Small intestine (tissue), 16 donors: ENCODE data around the gene FUCA1. TPM values are rescaled to one million over a fixed set of nuclear protein-coding genes. Genes with fewer than 3 reads are reported as not detected.

Source experiments
- DNase-seq, 2 donors: peaks; one replicate each; pipeline versions ENCODE4 v3.0.0 to v3.0.0-alpha.2; 2013
- FAIRE-seq: peaks from 2 replicates; lab custom pipeline; 2012; peaks lifted over from hg19 to GRCh38; lab: Jason Lieb, UNC
- H3K27ac ChIP-seq, 3 donors: one replicate each; pipeline ENCODE4 v1.5.1; 2013; ENCODE audit warnings: low read length in 2 of 3, mild to moderate bottlenecking in 2 of 3, control low read depth in 1 of 3, inconsistent platforms in 1 of 3, low read depth in 1 of 3, moderate library complexity in 1 of 3
- H3K27me3 ChIP-seq, 3 donors: one replicate each; pipeline ENCODE4 v1.6.1; 2013; ENCODE audit warnings: low read length in 3 of 3, inconsistent platforms in 1 of 3; ENCODE audit not compliant: control insufficient read depth in 3 of 3, insufficient read depth in 3 of 3
- H3K36me3 ChIP-seq, 3 donors: one replicate each; pipeline ENCODE4 v1.6.1; 2013; ENCODE audit warnings: low read length in 3 of 3, inconsistent platforms in 1 of 3, low read depth in 1 of 3, mild to moderate bottlenecking in 1 of 3, moderate library complexity in 1 of 3; ENCODE audit not compliant: control insufficient read depth in 3 of 3, insufficient read depth in 2 of 3
- H3K4me1 ChIP-seq, 3 donors: one replicate each; pipeline ENCODE4 v1.6.1; 2013; ENCODE audit warnings: low read length in 2 of 3, inconsistent platforms in 1 of 3, low read depth in 1 of 3, mild to moderate bottlenecking in 1 of 3, moderate library complexity in 1 of 3; ENCODE audit not compliant: control insufficient read depth in 3 of 3, insufficient read depth in 2 of 3
- H3K4me3 ChIP-seq, 3 donors: one replicate each; pipeline ENCODE4 v1.5.1; 2013; ENCODE audit warnings: low read length in 3 of 3, control low read depth in 1 of 3, inconsistent platforms in 1 of 3, low read depth in 1 of 3, mild to moderate bottlenecking in 1 of 3, moderate library complexity in 1 of 3
- H3K9me3 ChIP-seq, 2 donors: one replicate each; pipeline ENCODE4 v1.6.1; 2013; ENCODE audit warnings: low read depth in 1 of 2, low read length in 1 of 2; ENCODE audit not compliant: control insufficient read depth in 2 of 2, insufficient read depth in 1 of 2
- WGBS, 3 donors: extraction: QIAGEN DNeasy Blood & Tissue Kit; methylation state at CpG; one replicate each; pipeline ENCODE4 v1.1.7; 2013; 5-methylcytosine and 5-hydroxymethylcytosine counted together
- long read RNA-seq, 10 donors: transcript quantifications; one replicate each; lab custom pipeline, GENCODE V29; 2026
- polyA plus RNA-seq, 4 donors: library from polyadenylated mRNA; stranded (reverse) in 3 of 4; unstranded in 1 of 4; fragments of 200-250 nt in 3 of 4; fragments of 120-200 nt in 1 of 4; gene quantifications; one replicate each; pipeline versions ENCODE4 v1.2.1 to v1.2.3, GENCODE V29; 2013
- donor health status: healthy with polysubstance abuse.
- donor health status: control.
- donor health status: control.
- donor health status: Bipolar disorder and iron deficiency.
- donor health status: healthy.

Gene FUCA1
- 10 to 100 TPM; 44.9 to 81.8 (median 51.3) TPM for polyA plus RNA-seq
- long read RNA-seq, donor 1, result 0 reads
- long read RNA-seq, donor 2, transcript FUCA1-201 (8 exons, 2,047 nt), result major isoform, 5 of 13 reads
- long read RNA-seq, donor 2, partial matches to known transcripts, result 8 of 13 reads
- long read RNA-seq, donor 2, other reads (novel, unspliced or antisense), result 0 of 13 reads
- long read RNA-seq, donor 3, transcript FUCA1-201 (8 exons, 2,047 nt), result major isoform, 14 of 32 reads
- long read RNA-seq, donor 3, partial matches to known transcripts, result 18 of 32 reads
- long read RNA-seq, donor 3, other reads (novel, unspliced or antisense), result 0 of 32 reads
- long read RNA-seq, donor 4, result 0 reads
- long read RNA-seq, donor 5, partial matches to known transcripts, result 0 of 3 reads
- long read RNA-seq, donor 5, other reads (novel, unspliced or antisense), result 0 of 3 reads
- long read RNA-seq, donor 6, transcript FUCA1-201 (8 exons, 2,047 nt), result major isoform, 24 of 32 reads
- long read RNA-seq, donor 6, partial matches to known transcripts, result 8 of 32 reads
- long read RNA-seq, donor 6, other reads (novel, unspliced or antisense), result 0 of 32 reads
- long read RNA-seq, donor 7, result 0 reads
- long read RNA-seq, donor 8, result 0 reads
- long read RNA-seq, donor 9, partial matches to known transcripts, result 0 of 2 reads
- long read RNA-seq, donor 9, other reads (novel, unspliced or antisense), result 0 of 2 reads
- long read RNA-seq, donor 10, transcript FUCA1-201 (8 exons, 2,047 nt), result major isoform, 14 of 14 reads
- long read RNA-seq, donor 10, partial matches to known transcripts, result 0 of 14 reads
- long read RNA-seq, donor 10, other reads (novel, unspliced or antisense), result 0 of 14 reads

GRCh38 chr1:23867895-23868556 is at the start of gene FUCA1:
FUCA1 (minus strand) TSS chr1:23868290; CDS start chr1:23868286, 4 bp downstream.
- DNase-seq (peak; percentile 96 to 98), FAIRE-seq (no peak)
- WGBS, 3 donors, result 0% methylated on average over 38 to 71 of the region's 71 CpGs
- Histone ChIP-seq H3K9me3 (no peaks in the 10 kb centered on the region), H3K4me3 (peak within 1 kb of the TSS; percentile 64 to 92 (median 74)), H3K4me1 (peaks cover 3 to 16% (median 3%) of the 10 kb centered on the region in 3 donors), H3K27me3 (peaks cover 0 to 4% (median 0%) of the 10 kb centered on the region in 3 donors), H3K36me3 (peaks cover 0 to 14% (median 4%) of the 10 kb centered on the region in 3 donors), H3K27ac (peak within 1 kb of the TSS; percentile 66 to 78 (median 74))

DNA sequence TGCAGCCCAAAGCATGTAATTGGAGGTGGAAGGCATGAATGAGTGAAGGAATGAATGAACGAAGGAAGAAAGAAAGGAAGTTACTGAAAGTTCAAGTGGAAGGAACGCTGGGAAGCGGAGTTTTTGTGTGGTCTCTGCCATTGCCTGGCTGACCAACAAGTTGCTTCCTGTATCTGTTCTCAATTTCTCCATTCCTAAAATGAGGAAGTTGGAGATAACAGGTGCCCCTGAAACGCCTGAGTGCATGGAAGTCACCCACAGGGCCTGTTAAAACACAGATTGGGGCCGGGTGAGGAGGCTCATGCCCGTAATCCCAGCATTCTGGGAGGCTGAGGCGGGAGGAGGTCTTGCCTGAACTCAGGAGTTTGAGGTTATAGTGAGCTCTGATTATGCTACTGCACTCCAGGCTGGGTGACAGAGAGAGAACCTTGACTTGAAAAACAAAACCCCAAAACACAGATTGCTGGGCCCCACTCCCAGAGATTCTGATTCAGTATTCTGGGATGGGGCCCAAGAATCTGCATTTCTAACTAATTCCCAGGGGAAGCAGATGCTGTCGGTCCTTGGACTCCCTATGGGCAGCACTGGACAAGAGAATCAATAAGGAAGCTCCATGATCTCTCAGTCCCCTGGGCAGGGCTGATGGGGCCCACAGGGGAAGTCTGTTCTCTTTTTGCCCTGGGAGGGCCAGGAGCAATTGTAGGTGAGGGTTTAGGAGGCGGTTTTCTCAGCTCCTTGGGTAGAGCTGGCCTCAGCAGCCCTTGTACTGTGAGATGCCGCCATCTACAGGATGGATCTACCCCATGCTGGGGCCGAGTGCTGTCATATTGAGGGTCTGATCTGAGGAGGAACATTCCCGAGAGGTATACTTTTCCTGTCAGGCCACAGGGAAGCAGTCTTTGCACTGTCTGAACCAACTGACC is 48.4 kb upstream of the FUCA1 start:
- H3K27me3 ChIP-seq, result no peaks in the 10 kb centered on the region
- H3K4me3 ChIP-seq, result no peak overlapping the region
- WGBS, 3 donors, result 43 to 46% (median 43%) methylated on average over 12 of the region's 12 CpGs
- no peaks in the 10 kb centered on the region for H3K9me3 ChIP-seq
- no peak overlapping the region for H3K27ac ChIP-seq
- DNase-seq, result peak; percentile 83 to 84
- no peaks in the 10 kb centered on the region for H3K36me3 ChIP-seq
- H3K4me1 ChIP-seq, result peaks cover 2 to 18% (median 4%) of the 10 kb centered on the region in 3 donors
- FAIRE-seq, result no peak

DNA sequence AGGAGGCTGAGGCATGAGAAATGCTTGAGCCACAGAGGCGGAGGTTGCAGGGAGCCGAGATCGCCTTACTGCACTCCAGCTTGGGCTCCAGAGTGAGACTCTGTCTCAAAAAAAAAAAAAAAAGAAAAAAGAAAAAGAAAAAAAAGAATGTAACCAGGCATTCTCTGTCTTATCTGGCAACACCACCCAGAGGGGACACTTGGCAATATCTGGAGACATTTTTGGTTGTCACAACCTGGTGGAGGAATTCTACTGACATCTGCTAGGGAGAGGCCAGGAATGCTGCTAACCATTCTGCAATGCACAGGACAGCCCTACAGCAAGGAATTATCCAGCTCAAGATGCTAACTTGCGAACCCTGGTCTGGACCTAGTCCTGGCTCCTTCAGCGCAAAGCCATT is 47.4 kb upstream of the FUCA1 start:
- FAIRE-seq (no peak), DNase-seq (no peak)
- 95 to 97% (median 97%) methylated on average over 5 of the region's 5 CpGs for WGBS, 3 donors
- Histone ChIP-seq H3K27ac (no peak overlapping the region), H3K9me3 (no peaks in the 10 kb centered on the region), H3K27me3 (no peaks in the 10 kb centered on the region), H3K4me3 (no peak overlapping the region), H3K4me1 (peaks cover 2 to 15% (median 3%) of the 10 kb centered on the region in 3 donors), H3K36me3 (no peaks in the 10 kb centered on the region)

GRCh38 chr1:23914921-23915320 is 46.8 kb upstream of the FUCA1 start:
- 94 to 97% (median 96%) methylated on average over 4 of the region's 4 CpGs for WGBS, 3 donors
- no peak for FAIRE-seq
- H3K36me3 ChIP-seq, result no peaks in the 10 kb centered on the region
- peaks cover 0 to 3% (median 0%) of the 10 kb centered on the region in 3 donors for H3K27me3 ChIP-seq
- DNase-seq, result no peak
- H3K4me1 ChIP-seq, result peaks cover 2 to 10% (median 2%) of the 10 kb centered on the region in 3 donors
- no peaks in the 10 kb centered on the region for H3K9me3 ChIP-seq
- H3K4me3 ChIP-seq, result no peak overlapping the region
- H3K27ac ChIP-seq, result no peak overlapping the region

GRCh38 chr1:23913212-23913880 is 45.3 kb upstream of the FUCA1 start, which contains the start of gene CNR2:
CNR2 (minus strand) TSS chr1:23913362; CDS start chr1:23875617, 37,745 bp downstream.
- FAIRE-seq, result no peak
- H3K9me3 ChIP-seq, result no peaks in the 10 kb centered on the region
- H3K27me3 ChIP-seq, result peaks cover 0 to 3% (median 0%) of the 10 kb centered on the region in 3 donors
- WGBS, 3 donors, result 24 to 45% (median 35%) methylated on average over 7 of the region's 7 CpGs
- H3K36me3 ChIP-seq, result no peaks in the 10 kb centered on the region
- H3K4me1 ChIP-seq, result peaks cover 2 to 8% (median 2%) of the 10 kb centered on the region in 3 donors
- H3K4me3 ChIP-seq, result no peak within 1 kb of the TSS
- no peak for DNase-seq
- H3K27ac ChIP-seq, result no peak within 1 kb of the TSS

DNA sequence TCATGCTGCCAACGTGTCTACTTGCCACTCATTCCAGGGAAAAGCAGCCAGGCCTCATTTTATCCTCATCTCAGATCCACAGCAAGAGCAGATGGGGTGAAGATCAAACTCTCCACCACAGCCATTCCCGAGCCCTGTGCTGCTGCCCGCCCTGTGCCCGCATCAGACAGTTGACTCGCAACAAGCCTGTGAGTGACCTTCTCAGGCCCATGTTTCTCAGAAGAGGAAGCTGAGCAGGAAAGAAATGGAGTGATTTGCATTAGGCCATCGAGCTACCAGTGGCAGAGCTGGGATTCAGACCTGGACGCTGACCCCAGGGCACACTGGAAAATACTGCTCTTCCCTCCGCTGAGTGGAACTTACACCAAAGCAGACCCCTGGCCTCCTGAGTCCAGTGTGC is 43.8 kb upstream of the FUCA1 start:
- DNase-seq, result no peak
- Histone ChIP-seq H3K9me3 (no peaks in the 10 kb centered on the region), H3K27me3 (peaks cover 0 to 3% (median 0%) of the 10 kb centered on the region in 3 donors), H3K27ac (no peak overlapping the region), H3K4me1 (peaks cover 2 to 6% (median 2%) of the 10 kb centered on the region in 3 donors), H3K4me3 (no peak overlapping the region), H3K36me3 (no peaks in the 10 kb centered on the region)
- 77 to 84% (median 82%) methylated on average over 8 of the region's 8 CpGs for WGBS, 3 donors
- no peak for FAIRE-seq

DNA sequence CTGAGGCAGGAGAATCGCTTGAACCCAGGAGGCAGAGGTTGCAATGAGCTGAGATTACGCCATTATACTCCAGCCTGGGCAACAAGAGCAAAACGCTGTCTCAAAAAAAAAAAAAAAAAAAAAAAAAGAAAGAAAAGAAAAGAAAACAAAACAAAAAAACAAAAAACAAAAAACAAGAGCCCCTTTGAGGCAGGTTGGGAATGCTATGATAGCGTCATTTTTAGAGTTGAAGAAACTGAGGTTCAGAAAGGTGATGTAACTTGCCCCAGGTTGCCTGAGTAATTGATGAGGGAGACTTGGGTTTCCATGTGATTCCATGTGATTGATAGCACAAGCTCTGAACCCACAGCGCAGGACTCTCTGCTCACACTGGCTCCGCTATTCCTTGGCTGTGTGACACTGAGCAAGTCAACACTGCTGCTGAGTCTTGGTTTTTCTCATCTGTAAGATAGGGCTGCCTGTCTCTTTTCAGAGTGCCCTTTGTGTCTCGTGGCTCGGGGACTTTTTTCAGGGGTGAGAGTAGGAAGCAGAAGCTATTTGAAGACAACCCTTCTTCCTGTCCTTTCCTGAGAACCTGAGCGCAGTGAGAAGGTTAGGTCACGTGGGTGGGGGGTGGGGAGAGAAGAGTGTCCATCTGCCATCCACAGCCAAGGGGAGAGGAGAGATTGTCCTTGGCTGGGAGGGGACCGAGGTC is 42.6 kb upstream of the FUCA1 start:
- H3K27ac ChIP-seq, result no peak overlapping the region
- H3K4me1 ChIP-seq, result peaks cover 0 to 2% (median 2%) of the 10 kb centered on the region in 3 donors
- H3K4me3 ChIP-seq, result no peak overlapping the region
- no peaks in the 10 kb centered on the region for H3K36me3 ChIP-seq
- no peak for FAIRE-seq
- no peak for DNase-seq
- peaks cover 0 to 5% (median under 1%) of the 10 kb centered on the region in 3 donors for H3K27me3 ChIP-seq
- H3K9me3 ChIP-seq, result no peaks in the 10 kb centered on the region
- 71 to 84% (median 77%) methylated on average over 11 of the region's 11 CpGs for WGBS, 3 donors
